Activated CD4-positive, alpha-beta T cell treated with anti-CD3 and anti-CD28 coated beads, Interleukin-2, amount 10 ng/mL, durations not matched to agents 7 days and 5 days (primary cell): ENCODE data around the gene MAST1. TPM values are rescaled to one million over a fixed set of nuclear protein-coding genes. Genes with fewer than 3 reads are reported as not detected.

Source experiments
- CTCF ChIA-PET: fragments of 350-600 bp; sonication (Branson Sonifier 250); formaldehyde crosslinking; loops from one replicate; lab custom pipeline; 2021; ENCODE audit warnings: antibody characterized with exemption; lab: Charles Lee
- POLR2A ChIA-PET: fragments of 350-600 bp; sonication (Branson Sonifier 250); formaldehyde crosslinking; loops from one replicate; lab custom pipeline; 2021; ENCODE audit warnings: antibody characterized with exemption; lab: Charles Lee
- DNase-seq: peaks from one replicate; pipeline ENCODE4 v3.0.0-alpha.2; 2020
- H3K27ac Mint-ChIP-seq: one replicate; pipeline ENCODE4 v1.8.0; 2021; ENCODE audit warnings: mild to moderate bottlenecking, moderate library complexity, mixed read lengths
- H3K27me3 Mint-ChIP-seq: one replicate; pipeline ENCODE4 v1.8.0; 2021; ENCODE audit warnings: mixed read lengths
- H3K36me3 Mint-ChIP-seq: one replicate; pipeline ENCODE4 v1.8.0; 2021; ENCODE audit warnings: low read depth, mixed read lengths
- H3K4me1 Mint-ChIP-seq: one replicate; pipeline ENCODE4 v1.8.0; 2021; ENCODE audit warnings: mixed read lengths
- H3K4me3 Mint-ChIP-seq: one replicate; pipeline ENCODE4 v1.8.0; 2021; ENCODE audit warnings: mild to moderate bottlenecking, moderate library complexity, mixed read lengths
- H3K9me3 Mint-ChIP-seq: one replicate; pipeline ENCODE4 v1.8.0; 2021; ENCODE audit warnings: mixed read lengths
- total RNA-seq, 2 experiments: library from RNA; stranded (reverse); gene quantifications; one replicate each; pipeline ENCODE4 v1.2.3, GENCODE V29; 2021

MAST1 gene
- total RNA-seq, 2 experiments from 2014 or later, result 0.35 to 0.67 TPM

GRCh38 chr19:12868540-12869112 is 30.3 kb downstream of the MAST1 start:
- no peak overlapping the region for H3K27ac Mint-ChIP-seq
- H3K36me3 Mint-ChIP-seq, result peaks cover 16% of the 10 kb centered on the region
- DNase-seq, result no peak
- no peak overlapping the region for H3K4me3 Mint-ChIP-seq
- POLR2A ChIA-PET, result interaction anchor here (0.5 kb wide), 1 partner anchor 256 kb away, joined by 3 read pairs; no protein-coding TSS in a partner anchor
- CTCF ChIA-PET, result interaction anchor here (1.0 to 2.2 kb wide), 2 partner anchors 16 to 192 kb away, joined by 3 to 5 read pairs; no protein-coding TSS in a partner anchor
- peaks cover 5% of the 10 kb centered on the region for H3K9me3 Mint-ChIP-seq
- H3K4me1 Mint-ChIP-seq, result peaks cover 20% of the 10 kb centered on the region
- H3K27me3 Mint-ChIP-seq, result peaks cover 2% of the 10 kb centered on the region

GRCh38 chr19:12871681-12872080 is 33.4 kb downstream of the MAST1 start:
- POLR2A ChIA-PET, result interaction anchor here (0.7 kb wide), 1 partner anchor 291 kb away, joined by 3 read pairs; no protein-coding TSS in a partner anchor
- no peak overlapping the region for H3K4me3 Mint-ChIP-seq
- H3K9me3 Mint-ChIP-seq, result peaks cover 5% of the 10 kb centered on the region
- H3K27me3 Mint-ChIP-seq, result no peaks in the 10 kb centered on the region
- CTCF ChIA-PET, result interaction anchor here (0.8 to 2.0 kb wide), 3 partner anchors 14 to 94 kb away, joined by 3 to 5 read pairs (median 5); no protein-coding TSS in a partner anchor
- no peak for DNase-seq
- H3K36me3 Mint-ChIP-seq, result peaks cover 25% of the 10 kb centered on the region
- no peak overlapping the region for H3K27ac Mint-ChIP-seq
- H3K4me1 Mint-ChIP-seq, result peaks cover 15% of the 10 kb centered on the region

- Mint-ChIP-seq H3K36me3 (peaks cover 27% of the 10 kb centered on the region), H3K9me3 (peaks cover 5% of the 10 kb centered on the region), H3K4me1 (peaks cover 10% of the 10 kb centered on the region), H3K27me3 (no peaks in the 10 kb centered on the region), H3K4me3 (no peak overlapping the region), H3K27ac (no peak overlapping the region)
- ChIA-PET CTCF (interaction anchor here (1.0 to 2.7 kb wide), 5 partner anchors 10 to 93 kb away, joined by 3 to 16 read pairs (median 3); partner anchors contain the start of gene GCDH), POLR2A (no interaction called here)
- no peak for DNase-seq
These were observed 33.9 kb downstream of the MAST1 start for GRCh38 chr19:12872255-12872654.

- Mint-ChIP-seq H3K27me3 (no peaks in the 10 kb centered on the region), H3K9me3 (peaks cover 5% of the 10 kb centered on the region), H3K4me1 (peaks cover 8% of the 10 kb centered on the region), H3K36me3 (peaks cover 32% of the 10 kb centered on the region), H3K27ac (peak overlapping the region; percentile 10), H3K4me3 (peak overlapping the region; percentile 44)
- CTCF ChIA-PET, result interaction anchor here (0.6 to 2.7 kb wide), 9 partner anchors 9 to 107 kb away, joined by 3 to 16 read pairs (median 3); partner anchors contain the start of genes CALR and GCDH
- POLR2A ChIA-PET, result interaction anchor here (0.6 kb wide), 1 partner anchor 9 kb away, joined by 3 read pairs; no protein-coding TSS in a partner anchor
- DNase-seq, result peak; percentile 73
These were observed 34.9 kb downstream of the MAST1 start for GRCh38 chr19:12872941-12873890.

GRCh38 chr19:12873891-12874745 is 35.8 kb downstream of the MAST1 start:
- POLR2A ChIA-PET, result no interaction called here
- peaks cover 6% of the 10 kb centered on the region for H3K4me1 Mint-ChIP-seq
- peaks cover 37% of the 10 kb centered on the region for H3K36me3 Mint-ChIP-seq
- CTCF ChIA-PET, result interaction anchor here (1.0 to 2.7 kb wide), 3 partner anchors 11 to 91 kb away, joined by 3 to 16 read pairs (median 3); no protein-coding TSS in a partner anchor
- no peaks in the 10 kb centered on the region for H3K27me3 Mint-ChIP-seq
- no peak for DNase-seq
- no peak overlapping the region for H3K27ac Mint-ChIP-seq
- H3K4me3 Mint-ChIP-seq, result no peak overlapping the region
- peaks cover 5% of the 10 kb centered on the region for H3K9me3 Mint-ChIP-seq

- Mint-ChIP-seq H3K27ac (no peak overlapping the region), H3K27me3 (no peaks in the 10 kb centered on the region), H3K4me3 (no peak overlapping the region), H3K9me3 (peaks cover 5% of the 10 kb centered on the region), H3K4me1 (peaks cover 11% of the 10 kb centered on the region), H3K36me3 (peaks cover 37% of the 10 kb centered on the region)
- POLR2A ChIA-PET, result no interaction called here
- CTCF ChIA-PET, result interaction anchor here (1.9 kb wide), 1 partner anchor 90 kb away, joined by 5 read pairs; no protein-coding TSS in a partner anchor
- no peak for DNase-seq
These were observed 36.8 kb downstream of the MAST1 start for GRCh38 chr19:12875086-12875485.

- ChIA-PET CTCF (interaction anchor here (0.6 to 1.9 kb wide), 10 partner anchors 10 to 149 kb away, joined by 3 to 8 read pairs (median 4); partner anchors contain the start of gene GCDH), POLR2A (no interaction called here)
- peaks cover 31% of the 10 kb centered on the region for H3K4me1 Mint-ChIP-seq
- peak overlapping the region; percentile 79 for H3K4me3 Mint-ChIP-seq
- peaks cover 9% of the 10 kb centered on the region for H3K9me3 Mint-ChIP-seq
- no peaks in the 10 kb centered on the region for H3K27me3 Mint-ChIP-seq
- H3K27ac Mint-ChIP-seq, result peak overlapping the region; percentile 90
- DNase-seq, result no peak
- peaks cover 22% of the 10 kb centered on the region for H3K36me3 Mint-ChIP-seq
These were observed 42.3 kb downstream of the MAST1 start for GRCh38 chr19:12880551-12881171.

- ChIA-PET CTCF (interaction anchor here (0.6 to 1.9 kb wide), 12 partner anchors 9 to 392 kb away, joined by 3 to 8 read pairs (median 4); partner anchors contain the start of gene GCDH), POLR2A (interaction anchor here (0.5 kb wide), 1 partner anchor 9 kb away, joined by 3 read pairs; no protein-coding TSS in a partner anchor)
- peaks cover 9% of the 10 kb centered on the region for H3K9me3 Mint-ChIP-seq
- H3K27me3 Mint-ChIP-seq, result peaks cover 1% of the 10 kb centered on the region
- peak; percentile 95 for DNase-seq
- H3K4me3 Mint-ChIP-seq, result peak within 1 kb of the TSS; percentile 79
- peaks cover 22% of the 10 kb centered on the region for H3K36me3 Mint-ChIP-seq
- peak within 1 kb of the TSS; percentile 90 for H3K27ac Mint-ChIP-seq
- H3K4me1 Mint-ChIP-seq, result peaks cover 33% of the 10 kb centered on the region
These were observed 43.0 kb downstream of the MAST1 start, which contains the start of gene DNASE2 for GRCh38 chr19:12881172-12881808. TSS of gene DNASE2 (minus strand) at chr19:12881449. CDS start at chr19:12881375, 74 bp downstream.

- Mint-ChIP-seq H3K36me3 (peaks cover 20% of the 10 kb centered on the region), H3K9me3 (peaks cover 9% of the 10 kb centered on the region), H3K4me3 (peak overlapping the region; percentile 79), H3K27ac (peak overlapping the region; percentile 90), H3K4me1 (peaks cover 37% of the 10 kb centered on the region), H3K27me3 (peaks cover 6% of the 10 kb centered on the region)
- DNase-seq, result no peak
- ChIA-PET POLR2A (interaction anchor here (0.6 kb wide), 1 partner anchor 91 kb away, joined by 3 read pairs; the partner anchor contains the start of gene JUNB), CTCF (interaction anchor here (0.7 to 2.5 kb wide), 9 partner anchors 10 to 228 kb away, joined by 3 to 14 read pairs (median 4); no protein-coding TSS in a partner anchor)
These were observed 44.3 kb downstream of the MAST1 start for GRCh38 chr19:12882589-12882988.

- no peak overlapping the region for H3K4me3 Mint-ChIP-seq
- CTCF ChIA-PET, result interaction anchor here (1.2 to 2.5 kb wide), 11 partner anchors 8 to 166 kb away, joined by 3 to 16 read pairs (median 6); partner anchors contain the start of gene FARSA
- DNase-seq, result no peak
- H3K9me3 Mint-ChIP-seq, result peaks cover 9% of the 10 kb centered on the region
- POLR2A ChIA-PET, result no interaction called here
- no peak overlapping the region for H3K27ac Mint-ChIP-seq
- H3K36me3 Mint-ChIP-seq, result peaks cover 10% of the 10 kb centered on the region
- peaks cover 6% of the 10 kb centered on the region for H3K27me3 Mint-ChIP-seq
- H3K4me1 Mint-ChIP-seq, result peaks cover 39% of the 10 kb centered on the region
These were observed 45.9 kb downstream of the MAST1 start for GRCh38 chr19:12884202-12884601.
